Stimulated activated CD4-positive, alpha-beta T cell treated with anti-CD3 and anti-CD28 coated beads, Interleukin-15, amount 100 ng/mL, for 24 hours (primary cell): ENCODE measurements around the gene ZMIZ1.

Experiments used
- DNase-seq: peaks from one replicate; pipeline ENCODE4 v3.0.0-alpha.2; 2020

The ZMIZ1 gene

DNA sequence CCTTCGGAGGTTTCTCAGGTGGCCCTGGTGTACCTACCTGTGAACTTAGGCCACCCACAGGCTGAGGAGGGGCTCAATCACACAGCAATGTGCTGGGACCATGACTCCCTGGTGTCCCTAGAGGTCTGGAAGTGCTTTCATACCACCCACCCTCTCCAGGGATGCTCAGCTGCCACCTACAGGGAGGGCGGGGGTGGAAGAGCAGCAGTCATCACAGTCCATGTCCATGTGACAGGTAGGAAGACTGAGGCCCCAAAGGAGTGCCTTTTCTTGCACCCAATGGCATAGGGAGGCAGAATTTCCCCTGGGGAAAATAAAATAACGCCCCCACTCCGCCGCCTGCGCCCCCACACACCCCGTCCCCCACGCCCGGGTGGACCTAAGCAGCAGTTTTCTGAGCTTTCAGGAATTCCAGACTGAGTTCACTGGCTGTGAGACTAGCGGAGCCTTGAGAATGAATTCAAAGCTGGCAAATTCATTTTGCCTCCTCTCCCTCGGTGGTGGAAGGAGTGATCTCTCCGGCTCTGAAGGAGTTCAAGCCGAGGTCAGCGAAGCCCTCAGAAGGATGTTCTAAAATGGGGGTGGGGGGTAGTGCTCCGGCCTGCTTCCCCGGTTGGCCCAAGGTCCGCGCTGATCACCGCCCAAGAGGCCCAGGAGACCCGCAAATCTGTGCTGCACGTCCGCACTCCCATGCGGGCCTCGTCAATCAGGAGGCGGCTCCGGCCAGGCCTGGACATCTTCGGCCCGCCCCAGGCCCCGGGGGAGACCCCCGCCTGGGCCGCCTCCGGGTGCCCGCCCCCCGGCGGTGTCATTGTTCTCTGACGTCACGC is 2.1 kb upstream of the ZMIZ1 start:
- DNase-seq = no peak

DNA sequence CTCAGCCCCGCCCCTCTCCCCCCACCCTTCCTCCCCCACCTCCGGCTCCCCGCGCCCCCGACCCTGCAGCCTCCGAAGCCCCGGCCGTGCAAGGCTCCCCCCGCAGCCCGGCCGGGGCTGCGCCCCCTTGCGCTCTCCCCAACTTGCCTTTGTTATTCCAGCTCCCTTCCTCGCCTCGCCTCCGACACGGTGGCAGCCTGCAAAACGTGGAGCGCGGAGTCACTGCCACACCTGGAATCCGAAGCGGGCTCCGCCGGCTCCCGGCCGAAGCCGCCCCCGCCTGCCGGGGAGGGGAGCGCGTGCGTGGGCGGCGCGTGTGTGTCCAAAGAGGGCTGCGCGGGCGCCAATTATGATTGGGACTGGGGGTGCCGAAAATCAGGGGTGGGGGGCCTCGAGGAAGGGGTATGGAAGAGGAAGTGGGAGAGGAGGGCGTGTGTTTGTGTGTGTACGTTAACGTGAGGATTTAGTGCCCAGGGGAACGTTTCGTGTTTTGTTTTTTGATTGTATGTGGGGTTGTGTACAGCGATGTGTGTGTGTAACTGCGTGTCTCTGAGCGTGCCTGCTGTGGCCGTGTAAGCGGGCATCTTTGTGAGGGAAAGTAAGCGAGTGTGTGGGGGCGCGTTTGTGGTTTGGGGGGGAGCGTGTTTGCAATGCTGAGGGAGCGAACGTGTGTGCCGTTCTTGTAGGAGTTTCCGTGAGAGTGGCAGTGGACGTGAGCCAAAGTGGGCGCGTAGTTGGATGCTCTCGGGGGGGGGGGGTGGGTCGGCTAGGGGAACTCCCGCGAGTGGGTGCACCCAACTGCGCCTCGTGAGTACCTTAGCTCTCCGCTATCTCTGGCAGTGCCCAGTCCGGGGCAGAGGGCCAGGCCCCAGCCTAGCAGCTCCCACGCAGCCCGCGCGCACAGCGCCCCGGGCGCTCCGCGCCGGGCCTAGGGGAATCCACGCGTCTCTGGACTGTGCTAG is 1.2 kb upstream of the ZMIZ1 start:
- DNase-seq = peak; percentile 88

DNA sequence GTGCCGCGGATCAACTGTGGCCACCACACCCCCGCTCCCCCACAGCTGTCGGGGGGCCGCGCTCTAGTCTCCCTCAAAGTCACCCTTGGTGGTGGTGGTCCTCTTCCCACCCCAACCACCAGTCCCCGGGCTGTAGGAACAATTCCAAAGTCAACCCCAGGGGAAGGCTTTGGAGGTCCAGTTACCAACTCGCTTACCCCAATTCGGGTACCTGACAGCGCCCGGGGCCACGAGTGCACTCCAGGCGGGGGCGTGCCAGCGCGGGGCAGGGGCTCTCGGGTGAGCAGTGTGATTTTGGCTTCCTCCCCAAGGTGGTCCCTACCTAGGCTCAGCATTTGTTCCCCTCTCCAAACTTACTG is 584 bp upstream of the ZMIZ1 start:
- peak; percentile 48 for DNase-seq

DNA sequence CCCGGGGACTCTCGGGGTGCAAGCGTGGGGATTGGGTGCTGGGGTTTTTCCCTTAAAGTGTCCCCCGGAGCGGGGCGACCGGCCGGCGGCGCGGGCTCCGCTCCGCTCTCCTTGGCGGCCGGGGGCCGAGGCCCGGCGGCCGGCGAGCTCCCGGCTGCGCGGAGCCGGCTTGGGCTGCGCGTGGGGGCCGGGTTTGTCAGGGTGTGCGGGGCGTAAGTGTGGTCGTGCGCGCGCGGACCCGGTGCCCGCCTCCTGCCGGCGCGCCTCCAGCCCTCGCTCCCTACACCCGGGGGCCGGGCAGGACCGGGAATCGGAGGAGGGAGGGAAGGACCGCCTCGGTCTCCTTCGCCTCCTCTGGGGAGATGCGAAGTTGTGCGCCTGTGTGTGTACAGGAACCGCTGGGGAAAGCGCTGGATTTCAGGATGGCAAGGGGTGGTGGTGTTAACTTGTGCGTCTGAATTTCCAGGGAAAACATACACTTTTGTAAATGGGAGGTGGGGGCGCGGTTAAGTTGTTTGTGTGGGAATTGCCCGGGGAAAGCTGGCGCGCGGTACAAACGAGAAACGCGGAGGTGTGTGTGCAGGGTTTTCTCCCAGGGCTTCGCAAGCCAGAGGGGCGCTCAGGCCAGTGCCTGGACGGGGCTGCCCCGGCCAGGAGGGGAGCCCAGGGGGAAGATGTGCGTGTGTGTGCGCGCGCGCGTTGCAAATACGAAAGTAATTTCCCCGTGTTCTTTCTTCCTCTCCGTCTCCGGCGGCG is 737 bp downstream of the ZMIZ1 start:
- DNase-seq = peak; percentile 62

DNA sequence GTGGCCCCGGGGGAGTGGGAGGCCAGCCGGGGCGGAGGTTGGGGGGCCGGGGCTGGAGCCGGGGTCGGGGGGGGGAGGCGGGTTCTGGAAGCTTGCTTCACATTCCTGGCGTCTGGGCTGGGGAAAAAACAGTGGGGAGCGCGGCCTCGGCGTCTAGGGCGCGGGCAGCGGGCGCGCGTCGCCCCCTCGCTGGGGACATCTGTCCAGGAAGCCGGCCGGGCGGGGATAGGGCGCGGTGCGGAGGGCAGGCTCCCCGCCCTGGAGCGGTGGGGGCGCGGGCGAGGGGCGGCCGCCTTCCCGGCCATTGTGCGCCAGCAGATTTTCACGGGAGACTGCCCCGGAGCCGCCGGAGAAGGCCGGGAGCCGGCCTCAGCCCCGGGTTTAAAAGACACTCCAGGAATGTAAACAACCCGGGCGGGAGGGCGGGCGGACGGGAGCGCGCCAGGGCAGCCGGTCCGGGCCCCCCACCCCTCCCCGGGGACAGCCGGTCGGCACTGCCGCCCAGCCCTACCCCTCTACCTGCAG is 1.4 kb downstream of the ZMIZ1 start:
- DNase-seq = no peak

DNA sequence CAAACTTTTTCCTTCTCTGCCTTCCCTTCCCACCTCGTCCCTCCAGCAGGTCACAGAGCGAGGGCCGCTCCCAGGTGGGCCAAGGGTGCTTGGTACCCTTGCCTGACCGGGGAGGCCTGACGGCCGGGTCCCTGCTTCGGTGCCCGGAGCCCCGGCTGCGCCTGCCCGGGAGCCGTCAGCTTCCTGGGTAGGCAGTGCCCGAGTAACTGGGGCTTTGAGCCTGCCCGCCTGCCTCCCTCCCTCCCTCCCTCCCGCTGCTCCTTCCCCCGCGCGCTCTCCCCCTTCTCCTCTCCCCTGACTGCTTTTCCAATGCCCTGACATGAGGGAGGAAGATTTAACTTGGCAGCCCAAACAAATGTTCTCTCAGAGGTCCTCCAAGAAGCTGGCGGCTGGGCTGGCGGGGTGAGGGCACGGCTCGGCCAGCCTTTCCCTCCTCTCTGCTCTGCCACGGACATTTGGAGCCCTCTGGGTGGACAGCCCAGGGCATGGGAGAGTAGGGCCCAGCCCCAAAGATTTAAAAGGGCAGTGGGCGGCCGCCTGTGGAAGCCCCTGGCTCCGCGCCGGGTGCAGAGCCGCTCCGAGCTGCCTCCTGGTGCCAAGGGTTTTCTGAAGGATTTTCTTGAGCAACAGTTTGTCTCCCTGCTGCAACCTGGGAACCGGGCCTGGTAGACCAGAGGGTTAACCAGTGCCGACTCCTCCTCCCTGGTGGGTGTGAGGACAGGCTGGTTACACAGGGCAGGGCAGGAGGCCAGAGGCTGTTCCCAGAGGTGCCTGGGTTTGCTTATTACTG is 2.0 kb downstream of the ZMIZ1 start:
- DNase-seq = peak; percentile 50

DNA sequence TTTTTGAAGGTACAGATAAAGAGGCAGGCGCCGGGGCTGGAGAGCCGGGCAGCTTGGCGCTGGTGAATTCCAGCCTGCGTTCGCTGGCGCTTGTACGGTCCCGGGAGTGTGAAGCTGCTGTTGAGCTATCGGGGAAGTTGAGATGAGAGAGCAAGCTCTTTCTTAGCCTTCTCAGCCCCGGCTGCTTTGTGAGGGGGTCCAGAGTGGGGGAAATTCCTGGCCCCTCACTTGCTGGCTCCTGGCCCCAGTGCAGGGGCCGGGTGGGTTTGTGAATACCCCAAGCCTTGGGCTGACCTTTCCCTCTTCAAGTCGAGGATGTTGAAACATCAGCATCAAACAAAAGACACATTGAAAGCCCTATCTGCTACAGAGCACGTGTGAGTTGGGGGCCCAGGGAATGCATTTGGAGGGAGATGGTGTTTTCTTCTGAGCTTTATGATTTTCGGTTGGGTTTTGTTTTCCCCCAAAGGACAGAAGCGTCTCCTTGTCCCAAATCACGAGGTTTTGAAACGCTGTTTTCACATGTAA is 2.7 kb downstream of the ZMIZ1 start:
- no peak for DNase-seq

DNA sequence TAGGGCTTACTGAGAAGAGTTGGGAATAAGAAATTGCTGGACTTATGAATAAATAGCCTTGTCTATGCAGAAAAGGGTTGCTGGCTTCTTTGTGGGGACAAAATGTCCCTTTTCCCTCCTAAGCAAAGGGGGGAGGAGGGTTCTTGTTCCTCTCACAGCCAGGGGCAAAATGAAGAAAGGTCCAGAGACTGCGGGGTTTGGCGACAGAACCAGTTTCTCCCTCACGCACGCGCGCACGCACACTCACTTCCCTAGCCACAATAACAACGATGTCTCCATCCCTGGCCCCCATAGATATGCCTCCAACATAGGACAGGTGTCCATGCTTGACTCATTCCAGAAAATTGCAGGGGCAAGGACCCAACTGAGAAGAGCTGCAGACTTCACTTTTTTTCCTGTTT is 3.3 kb downstream of the ZMIZ1 start:
- no peak for DNase-seq

DNA sequence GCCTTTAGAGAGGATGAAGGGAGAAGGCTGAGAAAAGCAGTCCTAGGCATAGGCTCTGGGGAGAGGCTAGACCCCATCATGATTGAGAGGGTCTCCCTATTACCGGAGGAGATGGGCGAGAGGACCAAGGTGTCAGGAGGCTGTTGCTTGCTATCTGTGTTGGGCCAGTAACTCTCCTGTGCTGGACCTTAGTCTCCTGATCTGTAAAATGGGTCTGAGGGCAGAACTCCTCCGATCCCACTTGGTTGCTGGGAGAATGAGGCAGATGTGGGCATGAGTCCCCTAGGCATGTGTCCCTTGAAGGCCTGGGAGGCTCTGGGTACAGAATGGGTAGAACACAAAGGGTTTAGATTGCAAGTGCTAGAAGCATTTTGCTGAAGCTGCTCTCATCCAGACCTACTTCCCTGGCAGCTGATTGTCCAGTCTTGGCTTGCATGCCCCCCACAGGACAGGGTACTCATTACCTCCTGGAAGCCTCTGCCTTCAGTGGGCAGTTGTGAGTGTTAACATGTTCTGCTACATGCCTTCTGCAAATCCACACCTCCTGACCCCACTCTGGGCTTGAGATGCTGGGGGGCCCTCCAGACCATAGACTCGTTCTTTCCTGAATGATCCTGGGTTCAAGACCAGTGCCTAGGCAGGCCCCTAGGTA is 4.4 kb downstream of the ZMIZ1 start:
- no peak for DNase-seq

DNA sequence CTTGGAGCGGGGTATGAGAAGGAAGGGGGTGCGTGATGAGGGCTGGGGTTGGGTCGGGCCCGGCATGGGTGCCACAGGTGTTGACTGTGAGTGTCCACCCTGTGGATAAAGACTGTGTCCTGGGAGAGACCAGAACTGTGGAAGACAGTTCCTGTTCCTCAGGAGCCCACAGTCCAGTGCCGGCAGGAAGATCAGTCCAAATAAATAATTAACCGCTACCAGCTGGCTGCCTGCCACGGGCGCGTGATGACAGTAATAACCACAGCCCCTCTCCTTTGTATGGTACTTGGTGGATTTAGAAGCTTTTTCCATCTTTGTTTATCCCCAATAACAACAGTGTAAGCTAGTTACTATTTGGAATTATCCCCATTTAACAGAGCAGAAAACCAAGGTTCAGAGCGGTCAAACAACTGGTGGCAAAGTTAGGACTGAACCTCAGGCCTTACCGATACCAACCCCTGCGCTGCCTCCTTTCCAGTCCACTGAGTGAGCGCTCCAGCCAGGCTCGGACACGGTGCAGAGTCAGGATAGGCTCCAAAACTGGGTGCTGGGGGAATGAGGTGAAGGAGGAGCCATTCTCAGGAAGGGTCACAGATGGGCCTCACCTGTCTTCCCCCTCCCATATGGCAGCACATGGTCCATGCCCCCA is 5.1 kb downstream of the ZMIZ1 start:
- no peak for DNase-seq

DNA sequence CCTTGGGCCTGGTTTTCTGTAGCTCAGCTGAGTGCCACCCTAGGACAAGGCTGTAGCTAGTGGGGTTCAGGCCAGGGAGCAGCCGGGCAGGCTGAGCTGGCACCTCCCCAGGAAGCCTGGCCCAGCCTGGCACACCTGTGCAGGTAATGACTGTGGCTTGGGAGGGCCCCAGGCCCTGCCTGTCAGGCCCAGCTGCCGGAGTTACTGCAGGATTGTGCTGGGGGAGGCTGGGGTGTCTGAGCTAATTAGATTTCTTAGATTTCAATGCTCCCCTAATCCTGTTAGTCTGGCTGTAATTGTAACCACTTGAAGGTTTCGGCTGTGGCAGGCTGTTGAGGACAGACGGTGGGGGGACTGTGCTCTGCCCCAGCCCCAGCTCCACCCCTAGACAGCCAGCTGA is 6.0 kb downstream of the ZMIZ1 start:
- no peak for DNase-seq

DNA sequence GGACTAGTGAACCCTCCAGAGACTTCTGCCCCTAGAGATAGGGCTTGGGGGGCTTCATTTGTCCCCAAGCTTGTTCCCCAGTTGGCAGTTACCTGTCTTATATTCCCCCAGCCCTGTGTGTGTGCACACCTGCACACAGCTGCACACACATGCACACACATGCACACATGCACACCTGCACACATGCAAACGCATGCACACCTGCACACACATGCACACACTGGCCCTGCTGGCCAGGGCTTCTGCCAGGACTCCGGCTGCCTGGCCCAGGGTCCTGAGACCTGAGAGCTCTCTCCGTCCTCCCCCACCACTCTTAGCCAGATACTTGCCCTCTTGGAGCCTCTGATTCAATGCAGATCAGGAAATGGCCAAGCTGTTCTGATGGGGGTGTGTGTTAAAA is 6.7 kb downstream of the ZMIZ1 start:
- DNase-seq = no peak

DNA sequence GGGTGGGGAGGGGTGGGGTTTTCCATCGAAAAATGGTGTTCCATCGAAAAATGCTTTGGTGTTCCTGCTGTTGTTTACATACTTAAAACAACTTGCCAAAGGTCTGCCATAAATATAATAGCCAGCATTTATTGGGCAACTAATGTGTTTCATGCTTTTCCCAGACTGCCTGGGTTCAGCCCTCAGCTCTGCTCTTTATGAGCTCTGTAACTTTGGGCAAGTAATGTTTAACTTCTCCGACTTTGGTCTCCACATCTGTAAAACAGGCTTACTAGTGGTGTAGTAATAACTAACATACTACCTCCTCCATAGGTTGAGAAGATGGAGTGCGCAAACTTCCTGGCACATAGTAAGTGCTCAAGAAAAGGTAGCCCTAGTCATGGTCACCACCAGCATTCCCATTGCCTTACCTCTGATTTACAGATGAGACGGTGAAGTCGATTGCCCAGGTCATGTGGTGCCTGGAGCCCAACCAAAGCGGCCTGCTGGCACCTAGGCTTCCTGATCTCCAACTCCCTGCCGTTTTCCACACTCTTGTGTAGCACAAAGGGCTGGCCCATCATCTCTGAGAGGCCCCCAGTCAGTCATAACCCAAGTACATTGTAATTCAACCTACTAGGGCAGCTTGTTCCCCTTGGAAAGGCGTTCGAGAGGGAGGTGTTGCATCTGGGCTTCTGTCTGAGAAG is 8.9 kb downstream of the ZMIZ1 start:
- DNase-seq = no peak

DNA sequence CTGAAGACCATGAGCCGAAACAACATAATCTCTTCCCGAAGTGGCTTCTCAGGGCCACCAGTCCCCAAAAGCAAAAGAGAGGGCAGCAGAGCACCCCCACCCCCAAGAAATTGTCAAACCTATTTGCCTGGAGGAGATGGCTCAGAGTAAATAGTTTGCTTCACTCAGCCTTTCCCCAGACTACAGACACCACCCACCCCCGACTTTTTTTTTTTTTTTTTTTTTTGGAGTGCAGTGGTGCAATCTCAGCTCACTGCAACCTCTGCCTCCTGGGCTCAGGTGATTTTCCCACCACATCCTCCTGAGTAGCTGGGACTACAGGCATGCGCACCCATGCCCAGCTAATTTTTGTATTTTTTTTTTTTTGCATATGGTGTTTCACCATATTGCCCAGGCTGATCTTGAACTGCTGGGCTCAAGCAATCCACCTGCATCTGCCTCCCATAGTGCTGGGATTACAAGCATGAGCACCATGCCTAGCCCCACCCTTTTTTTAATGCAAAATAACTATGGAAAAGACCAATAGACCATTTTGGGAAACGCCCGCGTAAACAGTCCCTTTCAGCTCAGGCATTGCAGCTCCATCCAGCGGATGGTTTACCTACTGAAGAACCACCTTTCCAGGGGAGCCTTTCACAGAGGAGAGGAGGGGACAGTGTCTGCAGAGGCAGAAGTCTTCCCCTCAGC is 9.7 kb downstream of the ZMIZ1 start:
- DNase-seq = no peak

DNA sequence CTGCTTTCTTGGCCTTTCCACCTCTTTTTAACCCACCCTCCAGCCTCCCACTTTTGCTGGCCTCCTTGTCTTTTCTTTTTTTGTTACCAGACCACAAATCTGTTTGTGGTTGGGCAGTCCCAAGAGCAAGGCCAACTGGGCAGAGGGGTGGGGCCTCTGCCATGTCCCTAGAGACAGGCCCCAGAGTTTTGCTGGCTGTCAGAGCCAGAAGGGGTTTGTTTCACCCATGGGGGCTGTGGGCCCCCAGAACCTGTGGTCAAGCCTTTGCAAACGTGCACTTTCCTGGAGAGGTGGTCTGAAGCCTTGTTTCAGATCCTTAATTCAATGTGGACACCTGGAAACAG is 10.3 kb downstream of the ZMIZ1 start:
- no peak for DNase-seq

DNA sequence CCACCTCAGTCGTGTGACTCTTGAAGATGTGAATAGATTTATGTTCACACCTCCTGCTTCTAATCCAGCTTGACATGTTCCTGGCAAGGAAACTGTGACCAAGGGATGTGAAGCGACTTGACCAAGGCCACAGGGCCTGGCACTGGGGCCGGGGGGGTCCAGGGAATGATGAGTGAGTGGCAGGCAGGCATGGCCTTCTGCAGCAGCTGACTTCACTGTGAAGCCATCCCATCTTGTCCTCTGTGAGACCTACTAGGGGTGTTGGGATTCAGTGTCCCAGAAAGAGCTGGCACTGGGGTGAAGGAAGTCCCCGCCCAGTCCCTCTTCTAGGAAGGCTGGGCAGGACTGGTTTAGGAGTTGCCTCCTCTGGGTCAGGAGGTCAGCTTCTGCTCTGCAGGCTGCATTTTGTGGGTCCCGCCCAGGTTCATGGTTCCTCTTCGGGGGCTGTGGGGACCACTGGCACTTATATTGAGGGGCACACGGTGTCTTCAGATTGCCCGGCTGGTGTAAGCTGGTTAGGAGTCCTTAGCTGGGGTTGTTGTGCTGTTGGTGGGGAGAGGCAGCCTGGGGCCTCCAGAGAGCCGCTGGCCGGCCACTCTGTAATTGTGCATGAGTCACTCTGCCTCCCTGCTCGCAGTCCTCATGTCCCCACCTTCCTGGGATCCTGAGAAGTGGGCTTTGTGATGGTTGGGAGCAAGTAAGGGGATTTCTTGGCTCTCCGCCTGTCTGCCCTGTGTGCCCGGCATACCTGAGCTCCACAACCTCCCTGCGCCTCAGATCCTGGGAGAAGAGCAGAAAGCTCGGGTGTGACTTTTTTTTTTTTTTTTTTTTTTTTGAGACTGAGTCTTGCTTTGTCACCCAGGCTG is 11.0 kb downstream of the ZMIZ1 start:
- no peak for DNase-seq

DNA sequence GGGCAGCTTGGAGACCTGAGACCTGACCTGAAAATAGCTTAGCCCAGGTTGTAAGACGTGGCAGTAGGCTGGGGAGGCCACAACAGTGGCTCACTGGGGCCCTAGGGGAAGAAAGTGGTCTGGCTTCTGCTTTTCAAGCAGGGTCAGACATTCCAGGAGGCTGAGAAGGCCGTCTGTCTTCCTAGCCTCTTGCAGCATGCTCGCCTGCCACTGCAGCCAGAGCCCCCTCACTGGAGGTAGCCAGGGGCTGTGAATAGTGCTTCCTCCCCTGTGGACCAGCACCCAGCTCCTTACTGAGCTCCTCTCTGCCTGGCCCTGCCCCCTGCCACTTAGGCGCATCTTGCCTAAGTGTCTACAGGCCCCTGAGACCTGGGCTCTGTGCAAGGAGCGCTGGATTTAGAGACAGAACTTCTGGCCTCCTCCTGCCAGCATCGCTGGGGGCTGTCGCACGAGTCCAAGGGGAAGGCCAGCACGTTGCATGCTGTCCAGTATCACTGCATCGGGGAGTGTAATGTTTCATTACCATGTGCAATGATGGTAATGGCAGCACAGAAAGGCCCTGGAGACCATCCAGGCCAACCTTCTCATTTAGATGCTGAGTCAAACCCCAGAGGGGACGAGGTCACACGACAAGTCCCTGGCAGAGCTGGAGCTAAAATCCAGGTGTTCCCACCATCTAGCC is 12.7 kb downstream of the ZMIZ1 start:
- no peak for DNase-seq

DNA sequence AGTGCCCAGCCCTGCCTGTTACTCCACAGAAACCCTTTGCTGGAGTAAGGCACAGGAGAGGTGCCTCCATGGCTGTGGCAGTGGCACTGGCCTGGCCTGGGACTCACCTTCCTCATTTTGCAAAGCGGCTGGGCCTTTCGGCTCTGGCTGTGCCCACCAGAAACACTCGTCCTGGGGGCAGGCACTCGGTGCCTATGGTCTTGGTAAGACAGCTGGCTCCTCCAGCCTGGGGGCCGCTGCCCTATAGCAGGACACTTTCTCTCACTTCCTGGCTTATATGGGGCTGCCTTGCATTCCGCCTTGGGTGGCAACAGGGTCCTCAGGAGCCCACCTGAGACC is 13.2 kb downstream of the ZMIZ1 start:
- DNase-seq = no peak
